Hepatocyte (in vitro differentiated cells): ENCODE results near the gene TK1. TPM values are rescaled to one million over a fixed set of nuclear protein-coding genes. Genes with fewer than 3 reads are reported as not detected.

ENCODE experiments used
- DNase-seq: peaks from one replicate; pipeline ENCODE4 v3.0.0-alpha.2; 2016; ENCODE audit warnings: low spot score
- H2AFZ ChIP-seq: fragments of 200-600 bp; sonication (generic); 2 replicates; pipeline ENCODE4 v1.6.0; 2016; ENCODE audit warnings: antibody characterized with exemption, mild to moderate bottlenecking
- H3K27ac ChIP-seq: fragments of 200-600 bp; sonication (generic); 2 replicates; pipeline ENCODE4 v1.5.1; 2016; ENCODE audit warnings: mild to moderate bottlenecking
- H3K27me3 ChIP-seq: fragments of 200-600 bp; sonication (generic); 2 replicates; pipeline ENCODE4 v1.6.1; 2016
- H3K36me3 ChIP-seq: fragments of 200-600 bp; sonication (generic); replicated peaks from 2 replicates; pipeline ENCODE4 v1.5.1; 2016; ENCODE audit warnings: low read depth; ENCODE audit not compliant: insufficient read depth
- H3K4me1 ChIP-seq: fragments of 200-600 bp; sonication (generic); 2 replicates; pipeline ENCODE4 v1.5.1; 2016; ENCODE audit warnings: mild to moderate bottlenecking, moderate library complexity; ENCODE audit not compliant: insufficient read depth
- H3K4me2 ChIP-seq: fragments of 200-600 bp; sonication (generic); 2 replicates; pipeline ENCODE4 v1.6.0; 2016
- H3K4me3 ChIP-seq: fragments of 200-600 bp; sonication (generic); 2 replicates; pipeline ENCODE4 v1.5.1; 2016; ENCODE audit warnings: mild to moderate bottlenecking
- H3K79me2 ChIP-seq: fragments of 200-600 bp; sonication (generic); 2 replicates; pipeline ENCODE4 v1.6.0; 2017; ENCODE audit warnings: mild to moderate bottlenecking
- H3K9me2 ChIP-seq: fragments of 200-600 bp; sonication (generic); replicated peaks from 2 replicates; pipeline ENCODE4 v1.6.0; 2017; ENCODE audit warnings: mild to moderate bottlenecking; ENCODE audit not compliant: insufficient read depth
- H3K9me3 ChIP-seq: fragments of 200-600 bp; sonication (generic); 2 replicates; pipeline ENCODE4 v1.5.1; 2016; ENCODE audit warnings: low read depth, mild to moderate bottlenecking
- H4K20me1 ChIP-seq: fragments of 200-600 bp; sonication (generic); 2 replicates; pipeline ENCODE4 v1.6.0; 2016; ENCODE audit warnings: mild to moderate bottlenecking; ENCODE audit not compliant: insufficient read depth, poor library complexity, severe bottlenecking
- EZH2 ChIP-seq: fragments of 200-600 bp; sonication (generic); IDR thresholded peaks from 2 replicates; pipeline ENCODE4 v1.6.1; 2016; ENCODE audit warnings: antibody characterized with exemption, mild to moderate bottlenecking, borderline replicate concordance
- EZH2phosphoT487 ChIP-seq: fragments of 200-600 bp; sonication (generic); IDR thresholded peaks from one replicate; pipeline ENCODE4 v1.6.1; 2018; ENCODE audit warnings: antibody characterized with exemption, mild to moderate bottlenecking, low read depth, moderate library complexity; ENCODE audit not compliant: unreplicated experiment, severe bottlenecking
- WGBS: methylation state at CpG from one replicate; pipeline ENCODE4 v1.1.6; 2016; ENCODE audit warnings: low lambda C conversion rate; ENCODE audit errors: missing lambda C conversion rate; 5-methylcytosine and 5-hydroxymethylcytosine counted together
- polyA plus RNA-seq: library from polyadenylated mRNA; unstranded; fragments of >200 nt; fragmentation: Nextera tagmentation; extraction: Ambion mirVana; gene quantifications from 2 replicates; pipeline ENCODE4 v1.2.1, GENCODE V29; 2016
- total RNA-seq: library from RNA; depleted of rRNA; stranded (reverse); fragments of >200 nt; gene quantifications from 2 replicates; pipeline ENCODE4 v1.2.3, GENCODE V29; 2014
- TF ChIP-seq, protein P1 (sequence below): fragments of 200-600 bp; sonication (generic); IDR thresholded peaks from 2 replicates; pipeline ENCODE4 v1.5.1; 2016; ENCODE audit warnings: antibody characterized with exemption, mild to moderate bottlenecking; ENCODE audit not compliant: poor library complexity

Gene TK1
- total and polyA plus RNA-seq, 2 experiments from 2014 or later: 8.3 to 29.9 TPM

GRCh38 chr17:78138204-78139060 is 48.4 kb downstream of the TK1 start:
- H3K9me3 ChIP-seq: no peaks in the 10 kb centered on the region
- no peaks in the 10 kb centered on the region for H3K4me1 ChIP-seq
- no peak overlapping the region for H2AFZ ChIP-seq
- no peak for DNase-seq
- H3K27ac ChIP-seq: no peak overlapping the region
- H3K79me2 ChIP-seq: no peaks in the 10 kb centered on the region
- H3K9me2 ChIP-seq: no peaks in the 10 kb centered on the region
- TF ChIP-seq EZH2phosphoT487 (no peak), EZH2 (no peak)
- TF ChIP-seq, protein P1, sequence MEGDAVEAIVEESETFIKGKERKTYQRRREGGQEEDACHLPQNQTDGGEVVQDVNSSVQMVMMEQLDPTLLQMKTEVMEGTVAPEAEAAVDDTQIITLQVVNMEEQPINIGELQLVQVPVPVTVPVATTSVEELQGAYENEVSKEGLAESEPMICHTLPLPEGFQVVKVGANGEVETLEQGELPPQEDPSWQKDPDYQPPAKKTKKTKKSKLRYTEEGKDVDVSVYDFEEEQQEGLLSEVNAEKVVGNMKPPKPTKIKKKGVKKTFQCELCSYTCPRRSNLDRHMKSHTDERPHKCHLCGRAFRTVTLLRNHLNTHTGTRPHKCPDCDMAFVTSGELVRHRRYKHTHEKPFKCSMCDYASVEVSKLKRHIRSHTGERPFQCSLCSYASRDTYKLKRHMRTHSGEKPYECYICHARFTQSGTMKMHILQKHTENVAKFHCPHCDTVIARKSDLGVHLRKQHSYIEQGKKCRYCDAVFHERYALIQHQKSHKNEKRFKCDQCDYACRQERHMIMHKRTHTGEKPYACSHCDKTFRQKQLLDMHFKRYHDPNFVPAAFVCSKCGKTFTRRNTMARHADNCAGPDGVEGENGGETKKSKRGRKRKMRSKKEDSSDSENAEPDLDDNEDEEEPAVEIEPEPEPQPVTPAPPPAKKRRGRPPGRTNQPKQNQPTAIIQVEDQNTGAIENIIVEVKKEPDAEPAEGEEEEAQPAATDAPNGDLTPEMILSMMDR: no peak
- 79% methylated on average over 15 of the region's 17 CpGs for WGBS
- no peak overlapping the region for H3K4me2 ChIP-seq
- H3K36me3 ChIP-seq: no peaks in the 10 kb centered on the region
- no peaks in the 10 kb centered on the region for H3K27me3 ChIP-seq
- H3K4me3 ChIP-seq: no peak overlapping the region
- no peaks in the 10 kb centered on the region for H4K20me1 ChIP-seq

GRCh38 chr17:78137392-78138203 is 49.3 kb downstream of the TK1 start:
- Histone ChIP-seq H3K4me3 (no peak overlapping the region), H3K9me2 (no peaks in the 10 kb centered on the region), H2AFZ (no peak overlapping the region), H3K27me3 (no peaks in the 10 kb centered on the region), H3K79me2 (no peaks in the 10 kb centered on the region), H3K4me2 (no peak overlapping the region), H4K20me1 (no peaks in the 10 kb centered on the region), H3K27ac (no peak overlapping the region), H3K36me3 (no peaks in the 10 kb centered on the region), H3K4me1 (no peaks in the 10 kb centered on the region), H3K9me3 (no peaks in the 10 kb centered on the region)
- WGBS: 78% methylated on average over 26 of the region's 26 CpGs
- no peak for DNase-seq
- TF ChIP-seq EZH2: no peak
- no peak for TF ChIP-seq EZH2phosphoT487
- TF ChIP-seq, protein P1: peak; percentile 30

DNA sequence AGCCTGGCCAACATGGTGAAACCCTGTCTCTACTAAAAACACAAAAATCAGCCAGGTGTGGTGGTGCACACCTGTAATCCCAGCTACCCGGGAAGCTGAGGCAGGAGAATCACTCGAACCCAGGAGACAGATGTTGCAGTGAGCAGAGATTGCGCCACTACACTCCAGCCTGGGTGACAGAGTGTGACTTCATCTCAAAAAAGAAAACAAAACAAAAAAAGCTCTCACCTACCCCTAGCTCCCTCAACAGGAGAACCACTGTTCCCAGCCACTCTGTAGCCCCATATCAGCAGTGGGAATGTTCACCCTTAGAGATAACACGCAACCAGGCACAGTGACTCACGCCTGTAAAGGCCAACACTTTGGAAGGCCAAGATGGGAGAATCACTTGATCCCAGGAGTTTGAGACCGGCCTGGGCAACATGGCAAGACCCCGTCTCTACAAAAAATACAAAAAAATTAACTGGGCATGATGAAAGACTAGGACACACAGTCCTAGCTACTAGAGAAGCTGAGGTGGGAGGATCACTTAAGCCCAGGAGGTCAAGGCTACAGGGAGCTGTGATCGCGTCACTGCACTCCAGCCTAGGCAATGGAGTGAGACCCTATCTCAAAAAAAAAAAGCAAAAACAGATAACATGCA is 50.9 kb downstream of the TK1 start:
- H4K20me1 ChIP-seq: no peaks in the 10 kb centered on the region

More for the DNA sequence above, 50.9 kb downstream of the TK1 start:
- no peak overlapping the region for H3K4me2 ChIP-seq
- no peak overlapping the region for H3K4me3 ChIP-seq
- TF ChIP-seq EZH2 (no peak), EZH2phosphoT487 (no peak)
- TF ChIP-seq, protein P1: no peak
- no peak overlapping the region for H3K27ac ChIP-seq
- no peaks in the 10 kb centered on the region for H3K9me3 ChIP-seq
- H3K27me3 ChIP-seq: peaks cover 7% of the 10 kb centered on the region
- H3K36me3 ChIP-seq: no peaks in the 10 kb centered on the region
- no peak overlapping the region for H2AFZ ChIP-seq
- WGBS: 93% methylated on average over 9 of the region's 9 CpGs
- no peak for DNase-seq
- no peaks in the 10 kb centered on the region for H3K9me2 ChIP-seq
- H3K79me2 ChIP-seq: no peaks in the 10 kb centered on the region
- peaks cover 12% of the 10 kb centered on the region for H3K4me1 ChIP-seq
